Measurements from ENCODE around the gene HMG20B.

Gene HMG20B

GRCh38 chr19:3585301-3586126 lies 12.8 kb downstream of the HMG20B start, which contains the start of gene GIPC3:
Gene GIPC3, plus strand, starts transcription at chr19:3585478. Its CDS starts 120 bp downstream, at chr19:3585598.
- no peaks in the 10 kb centered on the region for H4K20me1 ChIP-seq (ENCODE audit: insufficient read depth, low read length)
- no peaks in the 10 kb centered on the region for H3F3A ChIP-seq (ENCODE audit: insufficient read depth, low read length)
- H3K4me1 ChIP-seq (ENCODE audit: low read length) = no peaks in the 10 kb centered on the region
- H3K79me2 ChIP-seq (ENCODE audit: low read length) = no peaks in the 10 kb centered on the region
- H3K27me3 ChIP-seq (replicated peaks; ENCODE audit: insufficient read depth, low read length) = peaks cover 61% of the 10 kb centered on the region
- no peak within 1 kb of the TSS for H3K4me3 ChIP-seq (ENCODE audit: low read length)
- H3K9ac ChIP-seq (ENCODE audit: low read length) = no peak within 1 kb of the TSS
- TF ChIP-seq EZH2 (optimal IDR thresholded peaks at IDR 0.05; ENCODE audit: low read depth, low read length) = no peak
- TF ChIP-seq CTCF (IDR thresholded peaks at IDR 0.05; ENCODE audit: low read length) = no peak
- no peak for TF ChIP-seq EZH2phosphoT487 (IDR thresholded peaks at IDR 0.05; ENCODE audit: low read length)
- H2AFZ ChIP-seq (ENCODE audit: low read length) = no peak within 1 kb of the TSS
- H3K4me2 ChIP-seq (ENCODE audit: low read depth, low read length) = no peak within 1 kb of the TSS
- no peaks in the 10 kb centered on the region for H3K9me2 ChIP-seq (replicated peaks; ENCODE audit: insufficient read depth, low read length)
- H3K27ac ChIP-seq (ENCODE audit: low read length) = no peak within 1 kb of the TSS
- H3K9me3 ChIP-seq (replicated peaks; ENCODE audit: insufficient read depth, low read length) = no peaks in the 10 kb centered on the region
- no peaks in the 10 kb centered on the region for H3K36me3 ChIP-seq (replicated peaks; ENCODE audit: insufficient read depth, low read length)
- no peak for DNase-seq

GRCh38 chr19:3586127-3586626 lies 13.4 kb downstream of the HMG20B start:
- Histone ChIP-seq H3K4me1 (ENCODE audit: low read length) (no peaks in the 10 kb centered on the region), H3K36me3 (replicated peaks; ENCODE audit: insufficient read depth, low read length) (no peaks in the 10 kb centered on the region), H3K4me2 (ENCODE audit: low read depth, low read length) (no peak overlapping the region), H3K9me3 (replicated peaks; ENCODE audit: insufficient read depth, low read length) (no peaks in the 10 kb centered on the region), H3K27me3 (replicated peaks; ENCODE audit: insufficient read depth, low read length) (peaks cover 68% of the 10 kb centered on the region), H3K27ac (ENCODE audit: low read length) (no peak overlapping the region), H4K20me1 (ENCODE audit: insufficient read depth, low read length) (no peaks in the 10 kb centered on the region), H3F3A (ENCODE audit: insufficient read depth, low read length) (no peaks in the 10 kb centered on the region), H3K79me2 (ENCODE audit: low read length) (no peaks in the 10 kb centered on the region), H3K9me2 (replicated peaks; ENCODE audit: insufficient read depth, low read length) (no peaks in the 10 kb centered on the region), H3K9ac (ENCODE audit: low read length) (no peak overlapping the region), H2AFZ (ENCODE audit: low read length) (no peak overlapping the region), H3K4me3 (ENCODE audit: low read length) (no peak overlapping the region)
- no peak for TF ChIP-seq EZH2phosphoT487 (IDR thresholded peaks at IDR 0.05; ENCODE audit: low read length)
- TF ChIP-seq CTCF (IDR thresholded peaks at IDR 0.05; ENCODE audit: low read length) = peak; percentile 56
- DNase-seq = no peak

- TF ChIP-seq CTCF (IDR thresholded peaks at IDR 0.05; ENCODE audit: low read length) (no peak), EZH2 (optimal IDR thresholded peaks at IDR 0.05; ENCODE audit: low read depth, low read length) (no peak), EZH2phosphoT487 (IDR thresholded peaks at IDR 0.05; ENCODE audit: low read length) (no peak)
- Histone ChIP-seq H3K4me1 (ENCODE audit: low read length) (no peaks in the 10 kb centered on the region), H2AFZ (ENCODE audit: low read length) (no peak overlapping the region), H3K9ac (ENCODE audit: low read length) (no peak overlapping the region), H3K4me2 (ENCODE audit: low read depth, low read length) (no peak overlapping the region), H3K79me2 (ENCODE audit: low read length) (no peaks in the 10 kb centered on the region), H3K4me3 (ENCODE audit: low read length) (no peak overlapping the region), H4K20me1 (ENCODE audit: insufficient read depth, low read length) (no peaks in the 10 kb centered on the region), H3K36me3 (replicated peaks; ENCODE audit: insufficient read depth, low read length) (no peaks in the 10 kb centered on the region), H3K9me3 (replicated peaks; ENCODE audit: insufficient read depth, low read length) (no peaks in the 10 kb centered on the region), H3K9me2 (replicated peaks; ENCODE audit: insufficient read depth, low read length) (no peaks in the 10 kb centered on the region), H3F3A (ENCODE audit: insufficient read depth, low read length) (no peaks in the 10 kb centered on the region), H3K27ac (ENCODE audit: low read length) (no peak overlapping the region), H3K27me3 (replicated peaks; ENCODE audit: insufficient read depth, low read length) (peaks cover 74% of the 10 kb centered on the region)
- DNase-seq = no peak
Observed at GRCh38 chr19:3586707-3587346, 14.1 kb downstream of the HMG20B start.
